ENCODE measurements around the gene GLUD1. TPM values are rescaled to one million over a fixed set of nuclear protein-coding genes. Genes with fewer than 3 reads are reported as not detected.
"Not testable (repeated sequence)": the region's sequence is repeated elsewhere in the genome, so short reads cannot be mapped to it uniquely, and the experiment has no call there.

The GLUD1 gene
- polyA plus RNA-seq, 4 donors = 139 to 196 (median 171) TPM

- DNase-seq (ENCODE audit: low read depth in 4 of 4, low spot score in 3 of 4) = no peak
Observed at GRCh38 chr10:87053577-87054181, 41.0 kb downstream of the GLUD1 start.

GRCh38 chr10:87053111-87053510 lies 41.5 kb downstream of the GLUD1 start:
- no peak for DNase-seq (ENCODE audit: low read depth in 4 of 4, low spot score in 3 of 4)

- DNase-seq (ENCODE audit: low read depth in 4 of 4, low spot score in 3 of 4) = no peak
Observed at GRCh38 chr10:87045434-87045938, 49.2 kb downstream of the GLUD1 start.

- not testable (repeated sequence) for DNase-seq (ENCODE audit: low read depth in 4 of 4, low spot score in 3 of 4)
Observed at GRCh38 chr10:87043579-87043978, 51.1 kb downstream of the GLUD1 start.

- DNase-seq (ENCODE audit: low read depth in 4 of 4, low spot score in 3 of 4) = no peak
Observed at GRCh38 chr10:87038786-87039185, 55.9 kb downstream of the GLUD1 start.

GRCh38 chr10:87038286-87038717 lies 56.3 kb downstream of the GLUD1 start:
- DNase-seq (ENCODE audit: low read depth in 4 of 4, low spot score in 3 of 4) = no peak

GRCh38 chr10:87036623-87037022 lies 58.0 kb downstream of the GLUD1 start:
- DNase-seq (ENCODE audit: low read depth in 4 of 4, low spot score in 3 of 4) = no peak

GRCh38 chr10:87030912-87031635 lies 63.6 kb downstream of the GLUD1 start:
- DNase-seq (ENCODE audit: low read depth in 4 of 4, low spot score in 3 of 4) = no peak

GRCh38 chr10:87030419-87030818 lies 64.2 kb downstream of the GLUD1 start:
- not testable (repeated sequence) for DNase-seq (ENCODE audit: low read depth in 4 of 4, low spot score in 3 of 4)

GRCh38 chr10:87026747-87027508 lies 67.7 kb downstream of the GLUD1 start:
- DNase-seq (ENCODE audit: low read depth in 4 of 4, low spot score in 3 of 4) = not testable (repeated sequence)

- DNase-seq (ENCODE audit: low read depth in 4 of 4, low spot score in 3 of 4) = not testable (repeated sequence)
Observed at GRCh38 chr10:87025285-87025958, 69.2 kb downstream of the GLUD1 start.

GRCh38 chr10:87020056-87020455 lies 74.6 kb downstream of the GLUD1 start, which contains the start of gene FAM25A:
TSS of gene FAM25A (plus strand) at chr10:87020294. CDS start at chr10:87020325, 31 bp downstream.
- DNase-seq (ENCODE audit: low read depth in 4 of 4, low spot score in 3 of 4) = not testable (repeated sequence)

GRCh38 chr10:87019504-87019903 lies 75.1 kb downstream of the GLUD1 start:
- DNase-seq (ENCODE audit: low read depth in 4 of 4, low spot score in 3 of 4) = not testable (repeated sequence)

- DNase-seq (ENCODE audit: low read depth in 4 of 4, low spot score in 3 of 4) = not testable (repeated sequence)
Observed at GRCh38 chr10:87019066-87019465, 75.6 kb downstream of the GLUD1 start.

- DNase-seq (ENCODE audit: low read depth in 4 of 4, low spot score in 3 of 4) = not testable (repeated sequence)
Observed at GRCh38 chr10:87018127-87018526, 76.5 kb downstream of the GLUD1 start.

- not testable (repeated sequence) for DNase-seq (ENCODE audit: low read depth in 4 of 4, low spot score in 3 of 4)
Observed at GRCh38 chr10:87014986-87015716, 79.5 kb downstream of the GLUD1 start.

GRCh38 chr10:87013528-87013927 lies 81.1 kb downstream of the GLUD1 start:
- not testable (repeated sequence) for DNase-seq (ENCODE audit: low read depth in 4 of 4, low spot score in 3 of 4)

GRCh38 chr10:87009134-87009696 lies 85.4 kb downstream of the GLUD1 start:
- not testable (repeated sequence) for DNase-seq (ENCODE audit: low read depth in 4 of 4, low spot score in 3 of 4)

- not testable (repeated sequence) for DNase-seq (ENCODE audit: low read depth in 4 of 4, low spot score in 3 of 4)
Observed at GRCh38 chr10:87008303-87008702, 86.3 kb downstream of the GLUD1 start.
